GM23248 (cell line): ENCODE results near the gene NAV2. TPM values are rescaled to one million over a fixed set of nuclear protein-coding genes. Genes with fewer than 3 reads are reported as not detected.

Experiments
- DNase-seq: peaks from one replicate; pipeline ENCODE4 v3.0.0-alpha.2; 2015
- H2AFZ ChIP-seq: fragments of 200-600 bp; sonication (generic); 2 replicates; pipeline ENCODE4 v1.6.1; 2016; ENCODE audit warnings: antibody characterized with exemption
- H3F3A ChIP-seq: fragments of 200-600 bp; sonication (generic); 2 replicates; pipeline ENCODE4 v1.6.1; 2016; ENCODE audit warnings: mild to moderate bottlenecking, antibody characterized with exemption, mixed run types; ENCODE audit not compliant: insufficient read depth
- H3K27ac ChIP-seq: fragments of 200-600 bp; sonication (generic); 2 replicates; pipeline ENCODE4 v1.5.1; 2016; ENCODE audit warnings: mild to moderate bottlenecking
- H3K27me3 ChIP-seq: fragments of 200-600 bp; sonication (generic); replicated peaks from 2 replicates; pipeline ENCODE4 v1.6.1; 2016; ENCODE audit warnings: mild to moderate bottlenecking; ENCODE audit not compliant: insufficient read depth
- H3K36me3 ChIP-seq: fragments of 200-600 bp; sonication (generic); 2 replicates; pipeline ENCODE4 v1.6.1; 2016; ENCODE audit warnings: low read depth, mild to moderate bottlenecking
- H3K4me1 ChIP-seq: fragments of 200-600 bp; sonication (generic); 2 replicates; pipeline ENCODE4 v1.6.1; 2016; ENCODE audit warnings: mild to moderate bottlenecking; ENCODE audit not compliant: insufficient read depth
- H3K4me2 ChIP-seq: fragments of 200-600 bp; sonication (generic); one replicate; pipeline ENCODE4 v1.6.1; 2016; ENCODE audit warnings: mild to moderate bottlenecking; ENCODE audit not compliant: unreplicated experiment
- H3K4me3 ChIP-seq: fragments of 200-600 bp; sonication (generic); 2 replicates; pipeline ENCODE4 v1.5.1; 2016; ENCODE audit warnings: mild to moderate bottlenecking
- H3K79me2 ChIP-seq: fragments of 200-600 bp; sonication (generic); 2 replicates; pipeline ENCODE4 v1.6.1; 2016; ENCODE audit warnings: mild to moderate bottlenecking; ENCODE audit not compliant: insufficient read depth
- H3K9ac ChIP-seq: fragments of 200-600 bp; sonication (generic); 2 replicates; pipeline ENCODE4 v1.6.1; 2016; ENCODE audit warnings: mild to moderate bottlenecking
- H3K9me2 ChIP-seq: fragments of 200-600 bp; sonication (generic); 2 replicates; pipeline ENCODE4 v1.6.1; 2016; ENCODE audit warnings: mixed run types, mild to moderate bottlenecking, moderate library complexity; ENCODE audit not compliant: insufficient read depth
- H3K9me3 ChIP-seq: fragments of 200-600 bp; sonication (generic); one replicate; pipeline ENCODE4 v1.6.1; 2017; ENCODE audit warnings: low read depth
- H4K20me1 ChIP-seq: fragments of 200-600 bp; sonication (generic); 2 replicates; pipeline ENCODE4 v1.6.0; 2016; ENCODE audit not compliant: insufficient read depth
- EZH2 ChIP-seq: fragments of 200-600 bp; sonication (generic); IDR thresholded peaks from 2 replicates; pipeline ENCODE4 v1.6.1; 2018; ENCODE audit warnings: antibody characterized with exemption, mild to moderate bottlenecking; ENCODE audit not compliant: insufficient read depth, poor library complexity, severe bottlenecking
- EZH2phosphoT487 ChIP-seq: fragments of 200-600 bp; sonication (generic); IDR thresholded peaks from 2 replicates; pipeline ENCODE4 v1.6.1; 2018; ENCODE audit warnings: antibody characterized with exemption, moderate library complexity, mild to moderate bottlenecking, low read depth; ENCODE audit not compliant: insufficient read depth
- WGBS, 2 experiments: methylation state at CpG; one replicate each; pipeline ENCODE4 v1.1.6; 2015 to 2017; ENCODE audit warnings: low lambda C conversion rate in 2 of 2, low coverage in 1 of 2; ENCODE audit errors: missing lambda C conversion rate in 2 of 2; 5-methylcytosine and 5-hydroxymethylcytosine counted together
- in situ Hi-C: fragments of 300-500 bp; cut with MboI; formaldehyde crosslinking; loops from 2 replicates; pipeline ENCODE4 v1.15.0; 2020
- polyA plus RNA-seq: library from polyadenylated mRNA; unstranded; fragments of >200 nt; fragmentation: Nextera tagmentation; extraction: Ambion mirVana; gene quantifications from 2 replicates; pipeline ENCODE4 v1.2.1, GENCODE V29; 2016
- total RNA-seq: library from RNA; depleted of rRNA; stranded (reverse); fragments of >200 nt; shearing (Covaris generic); gene quantifications from 2 replicates; pipeline ENCODE4 v1.2.3, GENCODE V29; 2014

The NAV2 gene
- total and polyA plus RNA-seq, 2 experiments from 2014 or later = 5.7 to 11.9 TPM

GRCh38 chr11:20088397-20089225 lies 376.0 kb downstream of the NAV2 start:
- Histone ChIP-seq H3K36me3 (peaks cover 42% of the 10 kb centered on the region; the same call in 1 of the 2 replicates), H4K20me1 (no peaks in the 10 kb centered on the region), H3K27me3 (no peaks in the 10 kb centered on the region), H3K9me3 (no peaks in the 10 kb centered on the region), H2AFZ (no peak overlapping the region), H3K9ac (no peak overlapping the region), H3K4me3 (no peak overlapping the region), H3K79me2 (no peaks in the 10 kb centered on the region), H3K4me1 (no peaks in the 10 kb centered on the region), H3K27ac (no peak overlapping the region), H3F3A (peaks cover 28% of the 10 kb centered on the region), H3K9me2 (no peaks in the 10 kb centered on the region), H3K4me2 (no peak overlapping the region)
- TF ChIP-seq EZH2 = no peak
- no peak for TF ChIP-seq EZH2phosphoT487
- in situ Hi-C loops = no loop called here
- 87 to 88% methylated on average over 12 of the region's 12 CpGs for WGBS, 2 experiments
- DNase-seq = no peak

GRCh38 chr11:20089367-20089766 lies 376.7 kb downstream of the NAV2 start:
- Histone ChIP-seq H3K4me2 (no peak overlapping the region), H3K4me3 (no peak overlapping the region), H3K9ac (no peak overlapping the region), H4K20me1 (no peaks in the 10 kb centered on the region), H3K27me3 (no peaks in the 10 kb centered on the region), H3F3A (peaks cover 28% of the 10 kb centered on the region), H2AFZ (no peak overlapping the region), H3K36me3 (peaks cover 36% of the 10 kb centered on the region; the same call in 1 of the 2 replicates), H3K4me1 (no peaks in the 10 kb centered on the region), H3K79me2 (no peaks in the 10 kb centered on the region), H3K27ac (no peak overlapping the region), H3K9me3 (no peaks in the 10 kb centered on the region), H3K9me2 (no peaks in the 10 kb centered on the region)
- TF ChIP-seq EZH2phosphoT487 = no peak
- DNase-seq = no peak
- WGBS, 2 experiments = 74 to 75% methylated on average over 3 of the region's 3 CpGs
- in situ Hi-C loops = no loop called here

- no peaks in the 10 kb centered on the region for H3K79me2 ChIP-seq
- H3K27me3 ChIP-seq = no peaks in the 10 kb centered on the region
- no peaks in the 10 kb centered on the region for H3K9me3 ChIP-seq
- no peaks in the 10 kb centered on the region for H3K4me1 ChIP-seq
- H3K36me3 ChIP-seq = peaks cover 36% of the 10 kb centered on the region; the same call in 1 of the 2 replicates
- no peak for DNase-seq
- no peaks in the 10 kb centered on the region for H4K20me1 ChIP-seq
- no peaks in the 10 kb centered on the region for H3K9me2 ChIP-seq
- no peak overlapping the region for H3K9ac ChIP-seq
- H3K27ac ChIP-seq = no peak overlapping the region
- H2AFZ ChIP-seq = no peak overlapping the region
- H3K4me2 ChIP-seq = no peak overlapping the region
- H3K4me3 ChIP-seq = no peak overlapping the region
- in situ Hi-C loops = no loop called here
- WGBS, 2 experiments = 86 to 87% methylated on average over 5 of the region's 5 CpGs
- TF ChIP-seq EZH2phosphoT487 = no peak
- TF ChIP-seq EZH2 = no peak
- peaks cover 28% of the 10 kb centered on the region for H3F3A ChIP-seq
Measured at GRCh38 chr11:20089796-20090653, 377.4 kb downstream of the NAV2 start.

DNA sequence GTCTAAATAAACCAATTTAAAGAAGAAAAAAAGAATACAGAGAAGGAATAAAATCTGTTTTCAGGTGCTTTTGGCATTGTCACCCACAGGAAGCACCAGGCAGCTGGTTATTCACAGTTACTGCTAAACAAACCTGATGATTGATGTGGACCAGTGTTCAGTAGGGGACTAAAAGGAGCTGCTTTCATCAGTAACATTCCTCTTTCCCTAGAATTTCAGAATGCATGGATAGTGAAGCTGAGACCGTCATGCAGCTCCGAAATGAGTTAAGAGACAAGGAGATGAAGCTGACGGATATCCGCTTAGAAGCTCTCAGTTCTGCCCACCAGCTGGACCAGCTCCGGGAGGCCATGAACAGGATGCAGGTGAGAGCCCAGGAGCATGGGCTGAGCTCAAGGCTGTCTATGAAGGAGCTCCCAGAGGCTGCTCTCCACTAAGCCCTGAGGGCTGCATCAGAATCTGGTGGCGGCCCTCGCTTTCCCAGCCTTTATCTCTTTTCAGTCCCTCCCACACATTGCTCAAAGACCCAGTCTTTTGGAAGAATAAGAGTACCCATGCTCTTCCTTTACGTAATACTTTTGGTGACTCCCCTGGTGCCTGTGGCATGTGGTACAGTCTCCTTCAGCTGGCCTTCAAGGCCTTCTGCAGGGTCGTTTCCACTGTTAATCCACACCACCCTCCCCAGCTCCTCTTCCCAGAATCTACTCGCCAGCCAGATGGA lies 378.2 kb downstream of the NAV2 start:
- Histone ChIP-seq H3K4me2 (no peak overlapping the region), H3K4me1 (no peaks in the 10 kb centered on the region), H3K36me3 (peaks cover 42% of the 10 kb centered on the region; the same call in 1 of the 2 replicates), H4K20me1 (no peaks in the 10 kb centered on the region), H3K9ac (no peak overlapping the region), H3K27me3 (no peaks in the 10 kb centered on the region), H3K9me2 (no peaks in the 10 kb centered on the region), H2AFZ (no peak overlapping the region), H3K79me2 (no peaks in the 10 kb centered on the region), H3F3A (peaks cover 28% of the 10 kb centered on the region), H3K27ac (no peak overlapping the region), H3K9me3 (no peaks in the 10 kb centered on the region), H3K4me3 (no peak overlapping the region)
- no peak for DNase-seq
- 89 to 94% methylated on average over 10 of the region's 10 CpGs for WGBS, 2 experiments
- no peak for TF ChIP-seq EZH2
- no peak for TF ChIP-seq EZH2phosphoT487
- in situ Hi-C loops = no loop called here
